ENCODE measurements around the gene HOXA3. TPM values are rescaled to one million over a fixed set of nuclear protein-coding genes. Genes with fewer than 3 reads are reported as not detected.

HOXA3 gene
- total and polyA plus RNA-seq, 2 donors (not counting 1 experiment from before 2014, with no cell fraction given), result 0.68 to 1.5 TPM

DNA sequence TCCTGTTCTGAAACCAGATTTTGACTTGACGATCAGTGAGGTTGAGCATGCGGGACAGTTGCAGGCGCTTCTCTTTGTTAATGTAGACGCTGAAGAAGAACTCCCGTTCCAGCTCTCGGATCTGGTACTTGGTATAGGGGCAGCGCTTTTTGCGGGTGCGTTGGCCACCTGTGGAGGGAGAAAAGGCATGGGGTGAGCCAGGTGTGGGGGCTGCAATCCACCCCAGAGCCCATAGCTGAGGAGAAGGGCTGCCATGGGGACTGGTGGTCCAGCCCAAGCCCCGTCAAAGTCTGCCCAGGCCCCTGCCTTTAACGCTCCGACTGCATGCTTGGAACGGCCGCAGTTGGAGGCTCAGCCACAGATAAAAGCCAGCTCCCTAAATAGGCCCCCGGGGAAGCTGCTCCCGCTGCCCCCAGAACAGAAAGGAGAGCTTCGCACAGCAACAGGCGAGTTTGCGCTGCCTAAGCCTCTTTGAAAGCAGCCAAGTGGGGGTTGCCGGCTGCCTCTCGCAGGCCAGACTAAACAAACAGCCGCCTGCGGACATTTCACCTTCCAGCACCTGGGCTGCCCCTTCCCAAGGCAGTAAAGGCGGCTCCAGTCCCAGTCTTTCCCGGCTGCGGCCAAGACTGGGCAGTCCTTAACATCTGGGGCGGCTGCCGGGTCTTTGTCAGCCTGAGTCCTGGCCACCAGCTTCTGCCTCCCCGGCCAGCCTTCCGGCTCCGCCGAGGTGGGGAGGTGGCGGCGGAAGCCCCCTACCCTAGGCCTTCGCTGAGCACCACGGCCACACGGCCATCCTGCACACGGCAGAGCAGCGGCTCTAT lies 30.7 kb upstream of the HOXA3 start:
- Histone ChIP-seq H3K4me3 (replicated peaks in 1 of 4; ENCODE audit: control extremely low read depth in 1 of 4, insufficient read depth in 1 of 4, low read depth in 3 of 4, low read length in 4 of 4) (no peak overlapping the region), H3K36me3 (ENCODE audit: control insufficient read depth, insufficient read depth, low read length) (no peaks in the 10 kb centered on the region), H4K20me1 (ENCODE audit: control insufficient read depth, extremely low read depth, insufficient read depth, low read length) (no peaks in the 10 kb centered on the region), H3K27ac (ENCODE audit: insufficient read depth, low read length) (no peak overlapping the region), H3K9me3 (ENCODE audit: control insufficient read depth, insufficient read depth, low read depth, low read length) (no peaks in the 10 kb centered on the region), H2AFZ (ENCODE audit: low read length) (no peak overlapping the region), H3K27me3 (ENCODE audit: control insufficient read depth, insufficient read depth, low read length) (peaks cover 67% of the 10 kb centered on the region), H3K4me2 (ENCODE audit: extremely low read depth, insufficient read depth, low read length) (no peak overlapping the region), H3K79me2 (ENCODE audit: control insufficient read depth, insufficient read depth, low read length) (no peaks in the 10 kb centered on the region), H3K4me1 (ENCODE audit: control insufficient read depth, extremely low read depth, insufficient read depth, low read length) (no peaks in the 10 kb centered on the region), H3K9ac (ENCODE audit: insufficient read depth, low read length) (no peak overlapping the region)
- no peak for DNase-seq (ENCODE audit: low read depth in 2 of 2)
- TF ChIP-seq EZH2 (IDR thresholded peaks at IDR 0.05; ENCODE audit: low read length, missing control alignments), result peak; percentile 68
- TF ChIP-seq, protein P1, sequence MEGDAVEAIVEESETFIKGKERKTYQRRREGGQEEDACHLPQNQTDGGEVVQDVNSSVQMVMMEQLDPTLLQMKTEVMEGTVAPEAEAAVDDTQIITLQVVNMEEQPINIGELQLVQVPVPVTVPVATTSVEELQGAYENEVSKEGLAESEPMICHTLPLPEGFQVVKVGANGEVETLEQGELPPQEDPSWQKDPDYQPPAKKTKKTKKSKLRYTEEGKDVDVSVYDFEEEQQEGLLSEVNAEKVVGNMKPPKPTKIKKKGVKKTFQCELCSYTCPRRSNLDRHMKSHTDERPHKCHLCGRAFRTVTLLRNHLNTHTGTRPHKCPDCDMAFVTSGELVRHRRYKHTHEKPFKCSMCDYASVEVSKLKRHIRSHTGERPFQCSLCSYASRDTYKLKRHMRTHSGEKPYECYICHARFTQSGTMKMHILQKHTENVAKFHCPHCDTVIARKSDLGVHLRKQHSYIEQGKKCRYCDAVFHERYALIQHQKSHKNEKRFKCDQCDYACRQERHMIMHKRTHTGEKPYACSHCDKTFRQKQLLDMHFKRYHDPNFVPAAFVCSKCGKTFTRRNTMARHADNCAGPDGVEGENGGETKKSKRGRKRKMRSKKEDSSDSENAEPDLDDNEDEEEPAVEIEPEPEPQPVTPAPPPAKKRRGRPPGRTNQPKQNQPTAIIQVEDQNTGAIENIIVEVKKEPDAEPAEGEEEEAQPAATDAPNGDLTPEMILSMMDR (conservative IDR thresholded peaks at IDR 0.05 in 1 of 2, IDR thresholded peaks at IDR 0.05 in 1 of 2; ENCODE audit: low read depth in 1 of 2, low read length in 2 of 2), result no peak

DNA sequence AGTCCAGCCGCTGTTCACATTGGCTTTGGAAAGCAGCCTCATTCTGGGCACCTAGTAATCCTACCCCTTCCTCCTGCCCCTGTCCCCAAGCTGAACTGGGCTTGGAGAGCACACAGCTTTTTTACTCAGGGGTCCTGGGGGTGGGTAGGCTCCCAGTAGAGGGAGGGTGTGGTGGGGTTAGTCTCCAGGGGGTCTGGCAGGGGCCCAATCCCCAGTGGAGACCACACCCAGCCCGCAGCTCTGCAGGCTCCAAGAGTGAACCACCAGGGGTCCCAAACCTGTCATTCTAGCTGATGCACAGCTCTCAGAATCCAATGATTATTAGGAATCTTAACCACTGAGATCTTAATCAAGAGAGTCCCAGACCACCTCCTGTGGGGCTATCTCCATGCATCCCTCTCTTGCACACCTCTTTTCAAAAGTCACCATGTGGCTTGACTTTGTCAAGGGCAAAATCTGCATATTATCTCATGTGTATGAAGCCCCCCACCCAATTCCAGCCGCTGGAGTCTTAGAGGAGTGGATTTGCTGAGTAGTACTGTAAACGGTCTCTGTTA lies 30.0 kb upstream of the HOXA3 start:
- no peaks in the 10 kb centered on the region for H3K79me2 ChIP-seq (ENCODE audit: control insufficient read depth, insufficient read depth, low read length)
- no peak for TF ChIP-seq EZH2 (IDR thresholded peaks at IDR 0.05; ENCODE audit: low read length, missing control alignments)
- TF ChIP-seq, protein P1 (conservative IDR thresholded peaks at IDR 0.05 in 1 of 2, IDR thresholded peaks at IDR 0.05 in 1 of 2; ENCODE audit: low read depth in 1 of 2, low read length in 2 of 2), result no peak
- H3K9me3 ChIP-seq (ENCODE audit: control insufficient read depth, insufficient read depth, low read depth, low read length), result no peaks in the 10 kb centered on the region
- no peak overlapping the region for H3K4me2 ChIP-seq (ENCODE audit: extremely low read depth, insufficient read depth, low read length)
- no peak for DNase-seq (ENCODE audit: low read depth in 2 of 2)
- H2AFZ ChIP-seq (ENCODE audit: low read length), result no peak overlapping the region
- H3K36me3 ChIP-seq (ENCODE audit: control insufficient read depth, insufficient read depth, low read length), result no peaks in the 10 kb centered on the region
- no peaks in the 10 kb centered on the region for H4K20me1 ChIP-seq (ENCODE audit: control insufficient read depth, extremely low read depth, insufficient read depth, low read length)
- H3K4me1 ChIP-seq (ENCODE audit: control insufficient read depth, extremely low read depth, insufficient read depth, low read length), result no peaks in the 10 kb centered on the region
- H3K27me3 ChIP-seq (ENCODE audit: control insufficient read depth, insufficient read depth, low read length), result peaks cover 60% of the 10 kb centered on the region
- no peak overlapping the region for H3K4me3 ChIP-seq (replicated peaks in 1 of 4; ENCODE audit: control extremely low read depth in 1 of 4, insufficient read depth in 1 of 4, low read depth in 3 of 4, low read length in 4 of 4)
- no peak overlapping the region for H3K27ac ChIP-seq (ENCODE audit: insufficient read depth, low read length)
- no peak overlapping the region for H3K9ac ChIP-seq (ENCODE audit: insufficient read depth, low read length)

DNA sequence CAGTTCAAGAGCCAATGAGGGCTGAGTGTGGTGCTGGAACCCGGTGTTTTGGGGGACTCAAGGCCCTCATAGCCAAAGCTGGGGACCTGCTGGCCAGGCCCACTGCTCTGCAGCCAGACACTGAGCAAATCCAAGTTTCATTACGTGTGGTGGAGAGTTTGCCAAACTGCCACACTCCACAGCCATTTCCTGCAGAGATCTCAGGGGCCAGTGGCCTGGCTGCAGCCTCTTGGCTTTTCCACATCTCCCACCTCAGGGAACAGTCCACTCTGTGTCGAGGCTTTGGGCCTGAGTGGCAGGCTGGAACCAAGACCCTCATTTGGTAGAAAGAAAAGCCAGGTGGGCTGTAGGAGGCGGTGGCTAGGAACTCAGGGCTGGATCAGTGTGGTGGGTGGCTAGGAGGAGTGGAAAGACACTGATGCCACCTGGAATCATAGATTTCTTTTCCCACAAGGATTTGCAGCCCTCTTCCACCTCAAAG lies 29.5 kb upstream of the HOXA3 start:
- no peak for DNase-seq (ENCODE audit: low read depth in 2 of 2)
- Histone ChIP-seq H4K20me1 (ENCODE audit: control insufficient read depth, extremely low read depth, insufficient read depth, low read length) (no peaks in the 10 kb centered on the region), H3K9ac (ENCODE audit: insufficient read depth, low read length) (no peak overlapping the region), H2AFZ (ENCODE audit: low read length) (no peak overlapping the region), H3K4me3 (replicated peaks in 1 of 4; ENCODE audit: control extremely low read depth in 1 of 4, insufficient read depth in 1 of 4, low read depth in 3 of 4, low read length in 4 of 4) (no peak overlapping the region), H3K4me2 (ENCODE audit: extremely low read depth, insufficient read depth, low read length) (no peak overlapping the region), H3K27me3 (ENCODE audit: control insufficient read depth, insufficient read depth, low read length) (peaks cover 55% of the 10 kb centered on the region), H3K4me1 (ENCODE audit: control insufficient read depth, extremely low read depth, insufficient read depth, low read length) (no peaks in the 10 kb centered on the region), H3K79me2 (ENCODE audit: control insufficient read depth, insufficient read depth, low read length) (no peaks in the 10 kb centered on the region), H3K27ac (ENCODE audit: insufficient read depth, low read length) (no peak overlapping the region), H3K36me3 (ENCODE audit: control insufficient read depth, insufficient read depth, low read length) (no peaks in the 10 kb centered on the region), H3K9me3 (ENCODE audit: control insufficient read depth, insufficient read depth, low read depth, low read length) (no peaks in the 10 kb centered on the region)
- TF ChIP-seq, protein P1 (conservative IDR thresholded peaks at IDR 0.05 in 1 of 2, IDR thresholded peaks at IDR 0.05 in 1 of 2; ENCODE audit: low read depth in 1 of 2, low read length in 2 of 2), result no peak
- no peak for TF ChIP-seq EZH2 (IDR thresholded peaks at IDR 0.05; ENCODE audit: low read length, missing control alignments)

All from fibroblast of lung (primary cell).